ENCODE results near the gene TRAM2.

GRCh38 chr6:52498538-52499017 is 78.3 kb downstream of the TRAM2 start:
- TF ChIP-seq EP300 (IDR thresholded peaks at IDR 0.05; ENCODE audit: borderline replicate concordance) (no peak), TAF1 (IDR thresholded peaks at IDR 0.05; ENCODE audit: low read depth) (no peak), CREB1 (IDR thresholded peaks at IDR 0.05; ENCODE audit: low read depth) (no peak), REST (IDR thresholded peaks at IDR 0.05; ENCODE audit: low read depth) (no peak), FOXM1 (IDR thresholded peaks at IDR 0.05; ENCODE audit: borderline replicate concordance, low read depth) (no peak), MAX (IDR thresholded peaks at IDR 0.05) (no peak), CEBPB (IDR thresholded peaks at IDR 0.05) (no peak), EGR1 (IDR thresholded peaks at IDR 0.05) (no peak)

All from Ishikawa (cell line).